ENCODE measurements around the gene MYOZ3.

GRCh38 chr5:150665044-150665443 is 4.0 kb downstream of the MYOZ3 start:
- no peak for TF ChIP-seq POLR2A (IDR thresholded peaks at IDR 0.05)
- TF ChIP-seq, protein P1, sequence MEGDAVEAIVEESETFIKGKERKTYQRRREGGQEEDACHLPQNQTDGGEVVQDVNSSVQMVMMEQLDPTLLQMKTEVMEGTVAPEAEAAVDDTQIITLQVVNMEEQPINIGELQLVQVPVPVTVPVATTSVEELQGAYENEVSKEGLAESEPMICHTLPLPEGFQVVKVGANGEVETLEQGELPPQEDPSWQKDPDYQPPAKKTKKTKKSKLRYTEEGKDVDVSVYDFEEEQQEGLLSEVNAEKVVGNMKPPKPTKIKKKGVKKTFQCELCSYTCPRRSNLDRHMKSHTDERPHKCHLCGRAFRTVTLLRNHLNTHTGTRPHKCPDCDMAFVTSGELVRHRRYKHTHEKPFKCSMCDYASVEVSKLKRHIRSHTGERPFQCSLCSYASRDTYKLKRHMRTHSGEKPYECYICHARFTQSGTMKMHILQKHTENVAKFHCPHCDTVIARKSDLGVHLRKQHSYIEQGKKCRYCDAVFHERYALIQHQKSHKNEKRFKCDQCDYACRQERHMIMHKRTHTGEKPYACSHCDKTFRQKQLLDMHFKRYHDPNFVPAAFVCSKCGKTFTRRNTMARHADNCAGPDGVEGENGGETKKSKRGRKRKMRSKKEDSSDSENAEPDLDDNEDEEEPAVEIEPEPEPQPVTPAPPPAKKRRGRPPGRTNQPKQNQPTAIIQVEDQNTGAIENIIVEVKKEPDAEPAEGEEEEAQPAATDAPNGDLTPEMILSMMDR (IDR thresholded peaks at IDR 0.05), result no peak
- no peak for TF ChIP-seq POLR2AphosphoS5 (IDR thresholded peaks at IDR 0.05)

Measured in sigmoid colon (tissue), 4 donors.